ENCODE measurements around the gene LIG1. TPM values are rescaled to one million over a fixed set of nuclear protein-coding genes. Genes with fewer than 3 reads are reported as not detected.

The LIG1 gene
- total RNA-seq, 1 donor from 2014 or later, result 16.9 TPM

- Mint-ChIP-seq H3K27me3 (ENCODE audit: unreplicated experiment) (no peaks in the 10 kb centered on the region), H3K4me3 (ENCODE audit: unreplicated experiment) (no peak overlapping the region), H3K36me3 (ENCODE audit: unreplicated experiment) (no peaks in the 10 kb centered on the region), H3K9me3 (ENCODE audit: unreplicated experiment) (peaks cover 8% of the 10 kb centered on the region), H3K27ac (ENCODE audit: unreplicated experiment) (no peak overlapping the region), H3K4me1 (ENCODE audit: low read depth, unreplicated experiment) (no peaks in the 10 kb centered on the region)
- no peak for DNase-seq
- no peak for TF ChIP-seq CTCF (IDR thresholded peaks at IDR 0.05; ENCODE audit: partially characterized antibody, unreplicated experiment)
Measured at GRCh38 chr19:48154003-48154402, 16.1 kb downstream of the LIG1 start.

GRCh38 chr19:48152551-48152950 is 17.6 kb downstream of the LIG1 start:
- TF ChIP-seq CTCF (IDR thresholded peaks at IDR 0.05; ENCODE audit: partially characterized antibody, unreplicated experiment), result peak; percentile 96
- Mint-ChIP-seq H3K27me3 (ENCODE audit: unreplicated experiment) (no peaks in the 10 kb centered on the region), H3K4me1 (ENCODE audit: low read depth, unreplicated experiment) (no peaks in the 10 kb centered on the region), H3K27ac (ENCODE audit: unreplicated experiment) (no peak overlapping the region), H3K36me3 (ENCODE audit: unreplicated experiment) (no peaks in the 10 kb centered on the region), H3K9me3 (ENCODE audit: unreplicated experiment) (peaks cover 8% of the 10 kb centered on the region), H3K4me3 (ENCODE audit: unreplicated experiment) (no peak overlapping the region)
- peak; percentile 74 for DNase-seq

GRCh38 chr19:48149430-48149829 is 20.7 kb downstream of the LIG1 start:
- Mint-ChIP-seq H3K27me3 (ENCODE audit: unreplicated experiment) (peaks cover 1% of the 10 kb centered on the region), H3K27ac (ENCODE audit: unreplicated experiment) (no peak overlapping the region), H3K36me3 (ENCODE audit: unreplicated experiment) (no peaks in the 10 kb centered on the region), H3K4me3 (ENCODE audit: unreplicated experiment) (no peak overlapping the region), H3K4me1 (ENCODE audit: low read depth, unreplicated experiment) (no peaks in the 10 kb centered on the region), H3K9me3 (ENCODE audit: unreplicated experiment) (peaks cover 1% of the 10 kb centered on the region)
- no peak for DNase-seq
- no peak for TF ChIP-seq CTCF (IDR thresholded peaks at IDR 0.05; ENCODE audit: partially characterized antibody, unreplicated experiment)

- Mint-ChIP-seq H3K4me1 (ENCODE audit: low read depth, unreplicated experiment) (no peaks in the 10 kb centered on the region), H3K27me3 (ENCODE audit: unreplicated experiment) (peaks cover 1% of the 10 kb centered on the region), H3K36me3 (ENCODE audit: unreplicated experiment) (no peaks in the 10 kb centered on the region), H3K27ac (ENCODE audit: unreplicated experiment) (no peak overlapping the region), H3K4me3 (ENCODE audit: unreplicated experiment) (no peak overlapping the region), H3K9me3 (ENCODE audit: unreplicated experiment) (peaks cover 1% of the 10 kb centered on the region)
- DNase-seq, result no peak
- no peak for TF ChIP-seq CTCF (IDR thresholded peaks at IDR 0.05; ENCODE audit: partially characterized antibody, unreplicated experiment)
Measured at GRCh38 chr19:48148576-48148975, 21.6 kb downstream of the LIG1 start.

DNA sequence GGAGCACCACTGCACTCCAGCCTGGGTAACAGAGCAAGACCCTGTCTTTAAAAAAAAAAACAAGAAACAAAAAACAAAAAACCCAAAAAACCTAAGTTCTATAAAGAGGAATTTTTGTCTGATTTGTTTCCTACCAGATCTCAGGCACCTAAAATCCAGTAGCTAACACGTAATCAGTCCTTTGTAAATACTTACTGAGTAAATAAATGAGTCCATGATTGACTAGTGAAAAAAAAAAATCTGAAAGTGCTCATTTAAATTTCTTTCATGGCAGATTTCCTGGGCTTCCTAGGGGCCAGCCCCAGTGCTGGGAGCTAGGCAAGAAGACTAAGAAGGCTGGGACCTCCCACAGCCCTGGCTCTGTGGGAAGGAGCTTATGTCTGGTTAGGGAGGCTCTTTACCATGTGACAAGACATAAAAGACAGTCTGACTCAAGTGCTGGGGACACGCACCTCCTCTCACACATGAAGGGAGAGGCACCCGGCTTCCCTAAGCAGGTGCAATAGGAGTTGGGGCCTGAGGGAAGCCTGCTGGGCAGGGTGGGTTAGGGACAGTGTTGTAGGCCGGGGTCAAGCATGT is 22.5 kb downstream of the LIG1 start:
- H3K27me3 Mint-ChIP-seq (ENCODE audit: unreplicated experiment), result peaks cover 1% of the 10 kb centered on the region
- H3K36me3 Mint-ChIP-seq (ENCODE audit: unreplicated experiment), result no peaks in the 10 kb centered on the region
- no peak overlapping the region for H3K27ac Mint-ChIP-seq (ENCODE audit: unreplicated experiment)

More for the DNA sequence above, 22.5 kb downstream of the LIG1 start:
- no peaks in the 10 kb centered on the region for H3K4me1 Mint-ChIP-seq (ENCODE audit: low read depth, unreplicated experiment)
- TF ChIP-seq CTCF (IDR thresholded peaks at IDR 0.05; ENCODE audit: partially characterized antibody, unreplicated experiment), result no peak
- peaks cover 1% of the 10 kb centered on the region for H3K9me3 Mint-ChIP-seq (ENCODE audit: unreplicated experiment)
- DNase-seq, result no peak
- no peak overlapping the region for H3K4me3 Mint-ChIP-seq (ENCODE audit: unreplicated experiment)
